ENCODE data around the gene BEGAIN. TPM values are rescaled to one million over a fixed set of nuclear protein-coding genes. Genes with fewer than 3 reads are reported as not detected.

Gene BEGAIN
- total RNA-seq, 2 donors from 2014 or later = 0.91 to 1.3 TPM

- WGBS, 2 experiments (ENCODE audit: insufficient coverage in 1 of 2, insufficient read length in 1 of 2) = 80 to 90% methylated on average over 1 of the region's 1 CpG
- H3K27me3 ChIP-seq (ENCODE audit: control insufficient read depth, insufficient read depth, low read length, poor library complexity, severe bottlenecking) = peaks cover 15% of the 10 kb centered on the region
- H3K4me3 ChIP-seq (ENCODE audit: low read length) = no peak overlapping the region
- DNase-seq = no peak
- H3K36me3 ChIP-seq (ENCODE audit: control insufficient read depth, insufficient read depth, low read length) = no peaks in the 10 kb centered on the region
- no peaks in the 10 kb centered on the region for H3K9me3 Mint-ChIP-seq
- no peaks in the 10 kb centered on the region for H3K36me3 Mint-ChIP-seq (ENCODE audit: low read depth)
- H3K27ac ChIP-seq (ENCODE audit: low read depth, low read length) = no peak overlapping the region
- no peaks in the 10 kb centered on the region for H3K4me1 Mint-ChIP-seq
- H3K4me1 ChIP-seq (ENCODE audit: control insufficient read depth, insufficient read depth, low read length) = no peaks in the 10 kb centered on the region
- TF ChIP-seq CTCF (conservative IDR thresholded peaks at IDR 0.05) = no peak
- peaks cover 21% of the 10 kb centered on the region for H3K27me3 Mint-ChIP-seq (ENCODE audit: insufficient read depth)
- no peak overlapping the region for H3K4me3 Mint-ChIP-seq
- H3K9ac ChIP-seq (ENCODE audit: extremely low read depth, low read length, poor library complexity, severe bottlenecking) = no peak overlapping the region
- no peaks in the 10 kb centered on the region for H3K9me3 ChIP-seq (ENCODE audit: control insufficient read depth, low read length)
- H3K27ac Mint-ChIP-seq = no peak overlapping the region
These were observed 36.3 kb upstream of the BEGAIN start for GRCh38 chr14:100623557-100623956.

- no peak overlapping the region for H3K4me3 ChIP-seq (ENCODE audit: low read length)
- no peak overlapping the region for H3K27ac Mint-ChIP-seq
- DNase-seq = no peak
These were observed 35.7 kb upstream of the BEGAIN start for GRCh38 chr14:100622708-100623485.

GRCh38 chr14:100622224-100622623 lies 35.0 kb upstream of the BEGAIN start:
- no peaks in the 10 kb centered on the region for H3K36me3 ChIP-seq (ENCODE audit: control insufficient read depth, insufficient read depth, low read length)
- Mint-ChIP-seq H3K36me3 (ENCODE audit: low read depth) (no peaks in the 10 kb centered on the region), H3K27ac (no peak overlapping the region)

More at GRCh38 chr14:100622708-100623485, 35.7 kb upstream of the BEGAIN start:
- Histone ChIP-seq H3K9me3 (ENCODE audit: control insufficient read depth, low read length) (no peaks in the 10 kb centered on the region), H3K27me3 (ENCODE audit: control insufficient read depth, insufficient read depth, low read length, poor library complexity, severe bottlenecking) (peaks cover 15% of the 10 kb centered on the region), H3K4me1 (ENCODE audit: control insufficient read depth, insufficient read depth, low read length) (no peaks in the 10 kb centered on the region), H3K36me3 (ENCODE audit: control insufficient read depth, insufficient read depth, low read length) (no peaks in the 10 kb centered on the region), H3K9ac (ENCODE audit: extremely low read depth, low read length, poor library complexity, severe bottlenecking) (no peak overlapping the region), H3K27ac (ENCODE audit: low read depth, low read length) (no peak overlapping the region)
- 91% methylated on average over 16 to 22 of the region's 22 CpGs for WGBS, 2 experiments (ENCODE audit: insufficient coverage in 1 of 2, insufficient read length in 1 of 2)
- no peaks in the 10 kb centered on the region for H3K36me3 Mint-ChIP-seq (ENCODE audit: low read depth)
- no peak overlapping the region for H3K4me3 Mint-ChIP-seq
- no peaks in the 10 kb centered on the region for H3K4me1 Mint-ChIP-seq
- H3K9me3 Mint-ChIP-seq = no peaks in the 10 kb centered on the region
- TF ChIP-seq CTCF (conservative IDR thresholded peaks at IDR 0.05) = no peak
- peaks cover 19% of the 10 kb centered on the region for H3K27me3 Mint-ChIP-seq (ENCODE audit: insufficient read depth)

More at GRCh38 chr14:100622224-100622623, 35.0 kb upstream of the BEGAIN start:
- Mint-ChIP-seq H3K4me1 (no peaks in the 10 kb centered on the region), H3K27me3 (ENCODE audit: insufficient read depth) (peaks cover 19% of the 10 kb centered on the region), H3K9me3 (no peaks in the 10 kb centered on the region), H3K4me3 (no peak overlapping the region)
- Histone ChIP-seq H3K27ac (ENCODE audit: low read depth, low read length) (no peak overlapping the region), H3K27me3 (ENCODE audit: control insufficient read depth, insufficient read depth, low read length, poor library complexity, severe bottlenecking) (peaks cover 15% of the 10 kb centered on the region), H3K4me1 (ENCODE audit: control insufficient read depth, insufficient read depth, low read length) (no peaks in the 10 kb centered on the region), H3K9ac (ENCODE audit: extremely low read depth, low read length, poor library complexity, severe bottlenecking) (no peak overlapping the region), H3K9me3 (ENCODE audit: control insufficient read depth, low read length) (no peaks in the 10 kb centered on the region), H3K4me3 (ENCODE audit: low read length) (no peak overlapping the region)
- TF ChIP-seq CTCF (conservative IDR thresholded peaks at IDR 0.05) = no peak
- peak; percentile 46 for DNase-seq
- 87 to 88% methylated on average over 4 to 8 of the region's 8 CpGs for WGBS, 2 experiments (ENCODE audit: insufficient coverage in 1 of 2, insufficient read length in 1 of 2)
